PC-9 (cell line): ENCODE results near the gene GET3.
A peak's percentile ranks its signal among the peaks of the same experiment; 100 is the strongest.

Experiments used
- CTCF ChIP-seq: fragments of 200-600 bp; sonication (generic); conservative IDR thresholded peaks from 2 replicates; pipeline ENCODE4 v1.6.1; 2017; ENCODE audit warnings: mixed run types, antibody characterized with exemption, mild to moderate bottlenecking, moderate library complexity
- EZH2 ChIP-seq: fragments of 200-600 bp; sonication (generic); IDR thresholded peaks from 2 replicates; pipeline ENCODE4 v1.8.0; 2017; ENCODE audit warnings: antibody characterized with exemption, low read depth

DNA sequence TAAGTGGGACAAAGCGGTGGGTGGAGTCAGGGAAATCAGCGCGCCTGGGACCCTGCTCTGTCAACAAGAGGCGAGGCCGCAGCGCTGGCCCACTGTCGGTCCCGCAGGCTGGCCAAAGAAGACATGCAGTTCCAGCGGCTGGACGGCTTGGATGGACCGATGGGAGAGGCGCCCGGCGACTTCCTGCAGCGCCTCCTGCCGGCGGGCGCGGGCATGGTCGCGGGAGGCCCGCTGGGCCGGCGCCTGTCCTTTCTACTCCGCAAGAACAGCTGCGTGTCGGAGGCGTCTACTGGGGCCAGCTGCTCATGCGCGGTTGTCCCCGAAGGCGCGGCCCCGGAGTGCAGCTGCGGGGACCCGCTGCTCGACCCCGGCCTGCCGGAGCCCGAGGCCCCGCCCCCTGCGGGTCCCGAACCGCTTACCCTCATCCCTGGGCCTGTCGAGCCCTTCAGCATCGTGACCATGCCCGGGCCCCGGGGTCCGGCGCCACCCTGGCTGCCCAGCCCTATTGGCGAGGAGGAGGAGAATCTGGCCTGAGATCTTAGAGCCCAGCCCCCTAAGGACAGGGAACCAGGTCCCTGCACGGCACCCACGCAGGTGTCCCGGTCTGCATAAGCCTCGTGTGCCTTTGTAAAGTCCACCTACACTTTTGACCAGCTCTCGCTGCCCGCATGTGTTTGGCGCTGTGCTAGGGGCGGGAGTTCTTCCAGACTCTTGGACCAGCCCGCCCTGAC lies 20.4 kb downstream of the GET3 start:
- TF ChIP-seq CTCF = peak; percentile 97
- no peak for TF ChIP-seq EZH2
